Esophagus muscularis mucosa (tissue), 3 donors: Measurements from ENCODE around the gene ST8SIA2.

Experiments
- CTCF ChIP-seq, 3 experiments: fragments of 200-600 bp in 2 of 3; fragments of 450-650 bp in 1 of 3; sonication (generic) in 2 of 3; IDR thresholded peaks; one replicate each; pipeline ENCODE4 v1.5.1; 2017 to 2019; ENCODE audit warnings: antibody characterized with exemption in 3 of 3, mild to moderate bottlenecking in 2 of 3, moderate library complexity in 1 of 3
- POLR2AphosphoS5 ChIP-seq, 2 donors: sonication (generic); formaldehyde crosslinking; IDR thresholded peaks; one replicate each; pipeline ENCODE4 v1.6.1; 2017; ENCODE audit warnings: antibody characterized with exemption in 2 of 2

DNA sequence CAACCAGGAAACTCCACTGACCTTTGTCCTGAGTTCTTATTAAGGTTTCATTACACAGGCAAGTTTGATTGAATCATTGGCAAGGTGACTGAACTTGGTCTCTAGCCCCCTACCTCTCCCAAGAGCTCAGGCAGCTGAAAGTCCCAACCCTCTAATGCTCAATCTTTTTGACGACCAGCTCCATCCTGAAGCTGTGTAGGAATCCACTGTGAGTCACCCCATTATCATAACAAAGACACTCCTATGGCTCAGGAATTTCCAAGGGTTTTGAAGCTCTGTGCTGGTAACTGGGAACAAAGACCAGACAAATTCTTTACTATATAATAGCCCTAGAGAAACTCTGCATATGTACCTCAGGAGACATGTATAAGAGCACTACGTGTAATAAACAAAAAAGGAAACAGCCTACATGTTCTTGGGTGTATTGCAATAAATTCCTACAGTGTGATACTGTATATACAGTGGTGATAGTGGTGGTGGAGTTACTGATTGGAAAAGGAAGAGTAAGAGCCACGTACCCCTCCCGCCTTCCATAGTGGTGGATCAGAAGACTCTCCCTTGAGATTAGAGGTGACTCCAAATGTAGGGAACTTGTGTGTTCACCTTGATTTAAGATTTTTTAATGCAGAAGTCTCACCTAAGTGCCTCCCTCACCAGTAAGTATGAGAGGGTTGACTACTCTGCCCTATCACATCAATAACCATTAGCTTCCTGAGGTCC lies 116.6 kb downstream of the ST8SIA2 start:
- no peak for TF ChIP-seq CTCF (IDR thresholded peaks at IDR 0.05)
- no peak for TF ChIP-seq POLR2AphosphoS5 (IDR thresholded peaks at IDR 0.05)
